Testis (tissue), 3 donors: Measurements from ENCODE around the gene RPTOR. TPM values are rescaled to one million over a fixed set of nuclear protein-coding genes. Genes with fewer than 3 reads are reported as not detected.
"Not testable (repeated sequence)": the region's sequence is repeated elsewhere in the genome, so short reads cannot be mapped to it uniquely, and the experiment has no call there.

Source experiments
- DNase-seq: peaks from one replicate; pipeline ENCODE4 v3.0.0-alpha.2; 2019
- H3K27ac ChIP-seq, 2 donors: fragments of 200-600 bp; sonication (generic); one replicate each; pipeline ENCODE4 v1.5.1; 2019
- H3K27me3 ChIP-seq: fragments of 200-600 bp; sonication (generic); one replicate; pipeline ENCODE4 v1.5.1; 2019
- H3K36me3 ChIP-seq: fragments of 200-600 bp; sonication (generic); one replicate; pipeline ENCODE4 v1.5.1; 2017; ENCODE audit warnings: low read depth; ENCODE audit errors: missing control alignments
- H3K4me1 ChIP-seq: fragments of 200-600 bp; sonication (generic); one replicate; pipeline ENCODE4 v1.5.1; 2019
- H3K4me3 ChIP-seq, 2 donors: fragments of 200-600 bp; sonication (generic); one replicate each; pipeline ENCODE4 v1.5.1; 2017 to 2019
- H3K9me3 ChIP-seq: fragments of 200-600 bp; sonication (generic); one replicate; pipeline ENCODE4 v1.5.1; 2017
- POLR2A ChIP-seq: fragments of 450-650 bp; IDR thresholded peaks from one replicate; pipeline ENCODE4 v1.6.1; 2017; ENCODE audit warnings: antibody characterized with exemption, mild to moderate bottlenecking, moderate library complexity
- WGBS, 2 donors: methylation state at CpG; one replicate each; pipeline ENCODE4 v1.1.5; 2018; 5-methylcytosine and 5-hydroxymethylcytosine counted together
- intact Hi-C: fragments of 100-400 bp; cut with DNase I; formaldehyde crosslinking; loops from one replicate; pipeline ENCODE4 v1.15.1; 2023; ENCODE audit warnings: low total_unique reads
- polyA plus RNA-seq: library from polyadenylated mRNA; stranded (reverse); fragments of 350-450 nt; fragmentation: Illumina TruSeq; extraction: RNeasy Lipid Tissue Mini Kit (QIAGEN cat#74804); gene quantifications from one replicate; pipeline ENCODE4 v1.2.3, GENCODE V29; 2014; ENCODE audit warnings: low read depth, low replicate concordance; ENCODE audit not compliant: insufficient read depth
- total RNA-seq, 2 donors: library from RNA; depleted of rRNA; stranded (reverse); fragments of >200 nt; gene quantifications; one replicate each; pipeline ENCODE4 v1.2.3, GENCODE V29; 2016
- TF ChIP-seq, protein P1 (sequence below), 3 experiments: fragments of 450-650 bp in 2 of 3; fragments of 200-600 bp in 1 of 3; sonication (generic) in 1 of 3; IDR thresholded peaks; one replicate each; pipeline ENCODE4 v1.5.1; 2016 to 2019; ENCODE audit warnings: antibody characterized with exemption in 3 of 3, mild to moderate bottlenecking in 2 of 3, moderate library complexity in 1 of 3

Gene RPTOR
- total and polyA plus RNA-seq, 3 donors from 2014 or later, result 21.8 to 68.3 (median 56.6) TPM

- peak; percentile 92 for DNase-seq
- no peak overlapping the region for H3K27ac ChIP-seq
- no peaks in the 10 kb centered on the region for H3K36me3 ChIP-seq
- TF ChIP-seq, protein P1, sequence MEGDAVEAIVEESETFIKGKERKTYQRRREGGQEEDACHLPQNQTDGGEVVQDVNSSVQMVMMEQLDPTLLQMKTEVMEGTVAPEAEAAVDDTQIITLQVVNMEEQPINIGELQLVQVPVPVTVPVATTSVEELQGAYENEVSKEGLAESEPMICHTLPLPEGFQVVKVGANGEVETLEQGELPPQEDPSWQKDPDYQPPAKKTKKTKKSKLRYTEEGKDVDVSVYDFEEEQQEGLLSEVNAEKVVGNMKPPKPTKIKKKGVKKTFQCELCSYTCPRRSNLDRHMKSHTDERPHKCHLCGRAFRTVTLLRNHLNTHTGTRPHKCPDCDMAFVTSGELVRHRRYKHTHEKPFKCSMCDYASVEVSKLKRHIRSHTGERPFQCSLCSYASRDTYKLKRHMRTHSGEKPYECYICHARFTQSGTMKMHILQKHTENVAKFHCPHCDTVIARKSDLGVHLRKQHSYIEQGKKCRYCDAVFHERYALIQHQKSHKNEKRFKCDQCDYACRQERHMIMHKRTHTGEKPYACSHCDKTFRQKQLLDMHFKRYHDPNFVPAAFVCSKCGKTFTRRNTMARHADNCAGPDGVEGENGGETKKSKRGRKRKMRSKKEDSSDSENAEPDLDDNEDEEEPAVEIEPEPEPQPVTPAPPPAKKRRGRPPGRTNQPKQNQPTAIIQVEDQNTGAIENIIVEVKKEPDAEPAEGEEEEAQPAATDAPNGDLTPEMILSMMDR (IDR thresholded peaks at IDR 0.05), result peak; percentile 89 to 98 (median 94)
- TF ChIP-seq POLR2A, result no peak
- H3K4me1 ChIP-seq, result no peaks in the 10 kb centered on the region
- 40 to 51% methylated on average over 17 of the region's 17 CpGs for WGBS, 2 donors
- intact Hi-C loops, result loop anchor here (10.0 kb wide), 1 partner anchor 100 kb away; the partner anchor contains the start of gene NPTX1
- no peak overlapping the region for H3K4me3 ChIP-seq
- no peaks in the 10 kb centered on the region for H3K9me3 ChIP-seq
- H3K27me3 ChIP-seq, result no peaks in the 10 kb centered on the region
Measured at GRCh38 chr17:80575057-80575875, 30.6 kb downstream of the RPTOR start.

DNA sequence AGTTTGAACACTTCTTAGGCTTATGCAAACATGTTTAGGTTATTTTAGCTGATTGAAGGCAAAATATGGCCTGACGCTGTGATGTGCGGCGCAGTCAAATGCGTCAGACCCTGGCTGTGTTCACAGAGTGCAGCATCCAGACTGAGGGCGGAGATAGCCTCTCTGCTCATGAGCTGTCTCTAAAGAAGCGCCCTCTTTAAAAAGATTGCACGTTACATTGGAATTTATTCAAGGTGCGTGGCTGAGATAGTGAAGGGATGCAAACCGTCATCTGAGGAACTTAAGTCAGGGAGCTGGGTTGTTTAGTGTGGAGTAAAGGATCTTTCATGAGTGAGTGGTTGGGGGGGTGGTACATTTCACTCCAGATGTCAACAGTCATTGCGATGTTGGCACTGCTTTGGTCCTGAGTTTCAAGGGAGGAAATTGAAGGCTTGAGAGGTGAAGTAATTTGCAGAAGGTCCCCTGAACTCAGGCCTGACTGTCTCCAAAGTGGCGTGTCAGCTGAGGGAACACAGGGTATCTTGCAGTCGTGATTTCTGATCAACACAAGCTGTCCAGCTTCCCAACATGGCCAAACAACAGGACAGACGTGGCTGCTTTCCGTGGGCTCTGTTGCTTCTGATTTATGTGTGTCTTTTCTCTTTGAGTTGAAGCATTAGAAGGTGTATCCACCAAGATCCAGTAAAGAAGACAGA is 33.4 kb downstream of the RPTOR start:
- DNase-seq, result no peak
- Histone ChIP-seq H3K36me3 (no peaks in the 10 kb centered on the region), H3K27me3 (no peaks in the 10 kb centered on the region), H3K9me3 (no peaks in the 10 kb centered on the region), H3K4me1 (no peaks in the 10 kb centered on the region), H3K27ac (no peak overlapping the region), H3K4me3 (no peak overlapping the region)
- 87 to 95% methylated on average over 14 of the region's 14 CpGs for WGBS, 2 donors
- TF ChIP-seq POLR2A, result no peak
- TF ChIP-seq, protein P1 (IDR thresholded peaks at IDR 0.05), result no peak
- intact Hi-C loops, result loop anchor here (10.0 kb wide), 1 partner anchor 103 kb away; the partner anchor contains the start of gene NPTX1

GRCh38 chr17:80578668-80579388 is 34.2 kb downstream of the RPTOR start:
- H3K27ac ChIP-seq, H3K4me3 ChIP-seq, H3K36me3 ChIP-seq, H3K4me1 ChIP-seq, DNase-seq, H3K9me3 ChIP-seq, H3K27me3 ChIP-seq: not testable (repeated sequence)
- WGBS, 2 donors, result 92 to 94% methylated on average over 14 to 15 of the region's 15 CpGs
- intact Hi-C loops, result loop anchor here (10.0 kb wide), 1 partner anchor 104 kb away; the partner anchor contains the start of gene NPTX1

DNA sequence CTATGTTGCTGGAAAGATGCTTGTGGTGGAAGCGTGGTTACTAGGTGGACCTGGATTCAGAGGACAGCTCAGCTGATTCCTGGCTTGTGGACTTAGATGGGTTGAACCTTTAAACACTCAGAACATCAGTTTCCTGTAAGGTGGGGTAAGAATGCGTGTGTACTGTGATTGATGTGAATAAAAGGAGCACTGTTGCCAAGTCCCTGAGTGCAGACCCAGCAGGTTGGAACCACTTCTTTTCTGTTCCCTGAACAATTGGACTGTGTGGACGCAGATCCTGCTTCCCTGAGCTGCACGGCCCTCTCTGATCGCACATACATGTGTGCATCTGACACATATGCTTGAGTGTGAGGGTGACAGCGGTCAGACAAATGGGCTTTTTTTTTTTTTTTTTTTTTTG is 37.5 kb downstream of the RPTOR start:
- no peak for TF ChIP-seq POLR2A

GRCh38 chr17:80584176-80584905 is 39.7 kb downstream of the RPTOR start:
- H3K4me1 ChIP-seq, result no peaks in the 10 kb centered on the region
- H3K9me3 ChIP-seq, result no peaks in the 10 kb centered on the region
- 64 to 72% methylated on average over 10 of the region's 10 CpGs for WGBS, 2 donors
- no peaks in the 10 kb centered on the region for H3K27me3 ChIP-seq
- TF ChIP-seq, protein P1 (IDR thresholded peaks at IDR 0.05), result no peak
- no peak for TF ChIP-seq POLR2A
- H3K36me3 ChIP-seq, result no peaks in the 10 kb centered on the region
- no peak overlapping the region for H3K4me3 ChIP-seq
- intact Hi-C loops, result no loop called here
- peak; percentile 54 for DNase-seq
- H3K27ac ChIP-seq, result no peak overlapping the region

More for the DNA sequence above, 37.5 kb downstream of the RPTOR start:
- Histone ChIP-seq H3K27me3 (no peaks in the 10 kb centered on the region), H3K9me3 (no peaks in the 10 kb centered on the region), H3K4me1 (no peaks in the 10 kb centered on the region), H3K36me3 (no peaks in the 10 kb centered on the region), H3K4me3 (no peak overlapping the region), H3K27ac (no peak overlapping the region)
- intact Hi-C loops, result no loop called here
- no peak for DNase-seq
- WGBS, 2 donors, result 85 to 95% methylated on average over 6 of the region's 6 CpGs
